ENCODE data around the gene TOX3. TPM values are rescaled to one million over a fixed set of nuclear protein-coding genes. Genes with fewer than 3 reads are reported as not detected.

The TOX3 gene
- total RNA-seq, 1 donor from 2014 or later, result 48.1 TPM

DNA sequence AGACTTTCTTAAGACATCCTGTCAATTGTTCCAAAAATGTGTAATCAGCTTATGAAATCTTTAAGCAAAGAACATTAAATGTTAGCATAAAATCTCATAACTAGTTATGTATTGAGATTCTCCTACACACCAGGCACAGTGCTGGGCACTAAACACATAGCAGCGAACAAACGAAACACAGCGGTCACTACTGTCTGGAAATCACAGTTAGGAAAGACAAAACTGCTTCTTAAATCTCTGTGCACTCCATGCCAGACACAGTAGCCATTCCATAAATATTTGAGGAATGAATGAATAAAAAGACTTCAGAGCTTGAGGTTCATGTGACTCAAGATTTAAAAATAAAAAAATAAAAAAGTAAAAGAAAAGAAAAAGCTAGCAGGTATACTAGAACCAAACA is 20.1 kb downstream of the TOX3 start:
- Mint-ChIP-seq H3K36me3 (peaks cover 27% of the 10 kb centered on the region), H3K27me3 (ENCODE audit: insufficient read depth, low read depth) (peaks cover 3% of the 10 kb centered on the region), H3K4me1 (peaks cover 48% of the 10 kb centered on the region), H3K9me3 (peaks cover 2% of the 10 kb centered on the region), H3K27ac (peak overlapping the region; percentile 87), H3K4me3 (no peak overlapping the region)
- Histone ChIP-seq H3K9ac (no peak overlapping the region), H3K4me2 (peak overlapping the region; percentile 80), H3K9me3 (ENCODE audit: low read depth) (no peaks in the 10 kb centered on the region), H2AFZ (replicated peaks) (no peak overlapping the region), H3K4me3 (peak overlapping the region; percentile 30), H3F3A (ENCODE audit: low read depth) (peaks cover 57% of the 10 kb centered on the region), H3K4me1 (peaks cover 79% of the 10 kb centered on the region), H4K20me1 (ENCODE audit: low read depth) (peaks cover 68% of the 10 kb centered on the region), H3K27me3 (no peaks in the 10 kb centered on the region), H3K36me3 (peaks cover 5% of the 10 kb centered on the region), H3K27ac (peak overlapping the region; percentile 99), H3K79me2 (ENCODE audit: low read depth) (peaks cover 98% of the 10 kb centered on the region)
- TF ChIP-seq EZH2 (IDR thresholded peaks at IDR 0.05) (no peak), EZH2phosphoT487 (IDR thresholded peaks at IDR 0.05) (no peak)
- TF ChIP-seq, protein P1, sequence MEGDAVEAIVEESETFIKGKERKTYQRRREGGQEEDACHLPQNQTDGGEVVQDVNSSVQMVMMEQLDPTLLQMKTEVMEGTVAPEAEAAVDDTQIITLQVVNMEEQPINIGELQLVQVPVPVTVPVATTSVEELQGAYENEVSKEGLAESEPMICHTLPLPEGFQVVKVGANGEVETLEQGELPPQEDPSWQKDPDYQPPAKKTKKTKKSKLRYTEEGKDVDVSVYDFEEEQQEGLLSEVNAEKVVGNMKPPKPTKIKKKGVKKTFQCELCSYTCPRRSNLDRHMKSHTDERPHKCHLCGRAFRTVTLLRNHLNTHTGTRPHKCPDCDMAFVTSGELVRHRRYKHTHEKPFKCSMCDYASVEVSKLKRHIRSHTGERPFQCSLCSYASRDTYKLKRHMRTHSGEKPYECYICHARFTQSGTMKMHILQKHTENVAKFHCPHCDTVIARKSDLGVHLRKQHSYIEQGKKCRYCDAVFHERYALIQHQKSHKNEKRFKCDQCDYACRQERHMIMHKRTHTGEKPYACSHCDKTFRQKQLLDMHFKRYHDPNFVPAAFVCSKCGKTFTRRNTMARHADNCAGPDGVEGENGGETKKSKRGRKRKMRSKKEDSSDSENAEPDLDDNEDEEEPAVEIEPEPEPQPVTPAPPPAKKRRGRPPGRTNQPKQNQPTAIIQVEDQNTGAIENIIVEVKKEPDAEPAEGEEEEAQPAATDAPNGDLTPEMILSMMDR (IDR thresholded peaks at IDR 0.05), result no peak
- DNase-seq (ENCODE audit: low spot score), result no peak

DNA sequence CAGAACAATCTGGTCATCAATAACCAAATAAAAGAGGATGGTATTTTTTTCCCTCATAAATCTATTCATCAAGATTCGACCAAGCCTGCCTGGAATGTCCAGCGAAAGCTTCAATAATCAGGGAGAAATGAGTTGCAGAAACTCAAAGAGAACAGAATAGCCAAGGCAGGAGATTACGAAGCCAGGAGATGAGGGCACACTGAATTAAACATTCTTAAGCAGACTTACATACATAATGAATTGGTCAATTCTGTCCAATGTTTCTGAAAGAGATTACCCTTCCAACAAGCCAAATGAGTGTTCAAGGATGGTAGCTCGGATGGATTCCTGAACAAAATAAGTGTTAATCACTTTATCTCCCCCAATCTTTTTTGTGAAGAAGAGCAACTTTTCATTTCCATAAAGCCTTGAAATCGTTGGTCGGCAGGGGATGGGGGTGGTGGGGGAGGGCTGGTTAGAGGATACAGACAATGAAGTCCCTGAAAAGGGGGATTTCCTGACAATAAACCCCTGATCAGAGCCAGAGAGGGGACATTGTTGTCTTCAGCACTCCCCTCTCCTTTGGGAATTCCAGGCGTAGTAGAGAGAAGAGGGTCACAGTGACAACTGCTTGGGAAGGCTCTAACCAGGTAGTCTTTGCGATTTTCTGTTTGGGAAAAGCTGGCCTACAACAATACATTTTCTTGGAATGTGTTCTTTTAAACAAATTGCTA is 20.7 kb downstream of the TOX3 start:
- Mint-ChIP-seq H3K4me1 (peaks cover 48% of the 10 kb centered on the region), H3K4me3 (peak overlapping the region; percentile 35), H3K36me3 (peaks cover 33% of the 10 kb centered on the region), H3K27me3 (ENCODE audit: insufficient read depth, low read depth) (peaks cover 3% of the 10 kb centered on the region), H3K9me3 (peaks cover 2% of the 10 kb centered on the region), H3K27ac (peak overlapping the region; percentile 87)
- H3K9me3 ChIP-seq (ENCODE audit: low read depth), result no peaks in the 10 kb centered on the region
- peak; percentile 89 for DNase-seq (ENCODE audit: low spot score)
- no peak overlapping the region for H2AFZ ChIP-seq (replicated peaks)
- H3K9ac ChIP-seq, result no peak overlapping the region
- H3K4me3 ChIP-seq, result peak overlapping the region; percentile 30
- H3K4me1 ChIP-seq, result peaks cover 81% of the 10 kb centered on the region
- TF ChIP-seq EZH2 (IDR thresholded peaks at IDR 0.05), result no peak
- TF ChIP-seq, protein P1 (IDR thresholded peaks at IDR 0.05), result no peak
- TF ChIP-seq EZH2phosphoT487 (IDR thresholded peaks at IDR 0.05), result no peak
- peaks cover 5% of the 10 kb centered on the region for H3K36me3 ChIP-seq
- H3K27ac ChIP-seq, result peak overlapping the region; percentile 99
- peaks cover 98% of the 10 kb centered on the region for H3K79me2 ChIP-seq (ENCODE audit: low read depth)
- peaks cover 57% of the 10 kb centered on the region for H3F3A ChIP-seq (ENCODE audit: low read depth)
- H3K27me3 ChIP-seq, result no peaks in the 10 kb centered on the region
- H4K20me1 ChIP-seq (ENCODE audit: low read depth), result peaks cover 68% of the 10 kb centered on the region
- H3K4me2 ChIP-seq, result peak overlapping the region; percentile 80

DNA sequence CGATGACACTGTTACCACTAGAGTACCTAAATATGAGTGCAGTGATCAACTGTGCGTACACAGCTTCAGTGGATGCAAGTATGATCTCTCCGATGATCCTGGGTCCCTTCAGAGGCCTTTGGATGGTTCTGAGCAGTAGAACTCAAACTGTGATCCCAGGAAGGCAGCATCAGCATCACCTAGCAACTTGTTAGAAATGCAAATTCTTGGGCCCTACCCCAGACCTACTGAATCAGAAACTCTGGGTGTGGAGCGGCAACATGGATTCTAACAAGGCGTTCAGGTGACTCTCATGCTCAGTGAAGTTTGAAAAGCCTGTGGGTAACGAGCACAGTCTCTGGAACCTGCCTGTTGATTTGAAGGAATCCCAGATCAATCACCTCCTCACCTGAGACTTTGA is 25.4 kb downstream of the TOX3 start:
- H3K4me3 ChIP-seq, result no peak overlapping the region
- no peak overlapping the region for H3K9ac ChIP-seq
- TF ChIP-seq, protein P1 (IDR thresholded peaks at IDR 0.05), result no peak
- TF ChIP-seq EZH2 (IDR thresholded peaks at IDR 0.05) (no peak), EZH2phosphoT487 (IDR thresholded peaks at IDR 0.05) (no peak)
- no peaks in the 10 kb centered on the region for H3K9me3 ChIP-seq (ENCODE audit: low read depth)
- peaks cover 23% of the 10 kb centered on the region for H3F3A ChIP-seq (ENCODE audit: low read depth)
- peaks cover 52% of the 10 kb centered on the region for H3K36me3 Mint-ChIP-seq
- DNase-seq (ENCODE audit: low spot score), result no peak
- no peaks in the 10 kb centered on the region for H3K27me3 ChIP-seq
- H3K9me3 Mint-ChIP-seq, result no peaks in the 10 kb centered on the region
- H3K4me3 Mint-ChIP-seq, result no peak overlapping the region
- peaks cover 31% of the 10 kb centered on the region for H3K4me1 Mint-ChIP-seq
- no peak overlapping the region for H3K27ac Mint-ChIP-seq
- no peak overlapping the region for H3K27ac ChIP-seq
- no peak overlapping the region for H2AFZ ChIP-seq (replicated peaks)
- H3K4me2 ChIP-seq, result peak overlapping the region; percentile 29
- peaks cover 98% of the 10 kb centered on the region for H3K79me2 ChIP-seq (ENCODE audit: low read depth)
- H3K27me3 Mint-ChIP-seq (ENCODE audit: insufficient read depth, low read depth), result no peaks in the 10 kb centered on the region
- peaks cover 22% of the 10 kb centered on the region for H3K36me3 ChIP-seq
- peaks cover 92% of the 10 kb centered on the region for H4K20me1 ChIP-seq (ENCODE audit: low read depth)
- H3K4me1 ChIP-seq, result peaks cover 50% of the 10 kb centered on the region

Data from neural progenitor cell (in vitro differentiated cells).